ENCODE data around the gene CDK8. TPM values are rescaled to one million over a fixed set of nuclear protein-coding genes. Genes with fewer than 3 reads are reported as not detected.
"Not testable (repeated sequence)": the region's sequence is repeated elsewhere in the genome, so short reads cannot be mapped to it uniquely, and the experiment has no call there.

The CDK8 gene
- total RNA-seq, 1 donor from 2014 or later: 12.4 TPM

DNA sequence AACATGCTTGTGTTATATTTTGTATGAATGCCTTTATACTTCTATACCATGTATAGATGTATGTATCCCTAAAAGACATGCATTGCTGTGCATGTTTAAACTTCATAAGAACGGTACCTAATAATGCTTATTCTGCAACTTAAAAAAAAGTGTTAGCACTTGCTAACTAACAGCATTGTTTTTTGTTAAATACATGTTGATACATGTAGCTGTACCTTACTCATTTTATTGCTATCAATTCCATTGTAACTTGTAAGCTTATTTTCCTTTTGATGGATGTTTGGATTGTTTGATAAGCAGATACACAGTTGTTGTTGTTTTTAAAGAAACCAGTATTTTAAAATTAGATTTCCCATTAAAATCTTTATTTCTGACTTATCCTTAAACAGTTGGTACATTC is 53.8 kb downstream of the CDK8 start:
- no peak for DNase-seq (ENCODE audit: low spot score)
- intact Hi-C loops (cut with DNase I): no loop called here

DNA sequence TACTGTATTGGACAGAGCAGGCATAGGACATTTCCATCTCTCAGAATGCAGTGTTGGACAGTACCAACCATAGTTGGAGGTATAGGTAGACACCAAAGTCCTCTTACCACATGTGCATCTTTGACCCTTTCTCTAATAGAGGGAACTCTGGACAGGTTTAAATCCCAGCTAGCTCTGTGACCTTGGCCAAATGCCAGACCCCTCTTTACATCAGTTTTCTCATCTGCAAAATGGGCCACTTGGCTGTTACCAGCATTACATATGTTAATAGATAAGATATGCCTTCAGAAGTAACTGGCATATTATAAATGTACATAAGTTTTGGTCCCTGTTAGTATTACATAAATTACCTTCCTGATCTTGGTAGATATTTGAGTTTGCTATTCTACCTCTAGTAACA is 54.3 kb downstream of the CDK8 start:
- intact Hi-C loops (cut with DNase I): no loop called here
- DNase-seq (ENCODE audit: low spot score): no peak

DNA sequence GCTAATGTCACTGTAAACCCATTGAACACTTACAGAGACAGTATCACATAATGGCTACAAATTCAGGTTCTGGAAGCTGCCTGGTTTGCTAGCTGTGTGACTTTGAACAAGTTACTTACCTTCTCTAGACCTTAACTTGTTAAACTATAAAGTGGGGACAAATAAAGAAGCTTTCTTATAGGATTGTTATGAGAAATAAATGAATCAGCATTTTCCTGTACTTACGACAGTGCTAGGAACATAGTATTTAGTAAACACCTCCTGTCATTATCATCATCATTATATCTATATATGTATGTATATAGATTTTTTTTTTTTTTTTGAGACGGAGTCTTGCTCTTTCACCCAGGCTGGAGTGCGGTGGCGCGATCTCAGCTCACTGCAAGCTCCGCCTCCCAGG is 54.9 kb downstream of the CDK8 start:
- no peak for DNase-seq (ENCODE audit: low spot score)
- intact Hi-C loops (cut with DNase I): no loop called here

DNA sequence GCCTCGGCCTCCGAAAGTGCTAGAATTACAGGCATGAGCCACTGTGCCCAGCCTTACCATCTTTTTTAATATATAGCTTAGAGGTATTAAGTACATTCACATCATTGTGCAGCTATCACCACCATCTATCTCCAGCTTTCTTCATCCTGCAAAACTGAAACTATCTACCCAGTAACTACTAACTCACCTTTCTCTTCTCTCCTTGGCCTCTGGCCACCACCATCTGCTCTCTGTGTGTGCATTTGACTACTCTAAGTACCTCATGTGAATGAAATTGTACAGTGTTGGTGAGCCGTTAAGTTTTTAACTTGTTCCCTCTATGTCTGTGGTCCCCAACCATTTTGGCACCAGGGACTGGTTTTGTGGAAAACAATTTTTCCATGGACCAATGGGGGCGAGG is 56.1 kb downstream of the CDK8 start:
- intact Hi-C loops (cut with DNase I): no loop called here
- no peak for DNase-seq (ENCODE audit: low spot score)

DNA sequence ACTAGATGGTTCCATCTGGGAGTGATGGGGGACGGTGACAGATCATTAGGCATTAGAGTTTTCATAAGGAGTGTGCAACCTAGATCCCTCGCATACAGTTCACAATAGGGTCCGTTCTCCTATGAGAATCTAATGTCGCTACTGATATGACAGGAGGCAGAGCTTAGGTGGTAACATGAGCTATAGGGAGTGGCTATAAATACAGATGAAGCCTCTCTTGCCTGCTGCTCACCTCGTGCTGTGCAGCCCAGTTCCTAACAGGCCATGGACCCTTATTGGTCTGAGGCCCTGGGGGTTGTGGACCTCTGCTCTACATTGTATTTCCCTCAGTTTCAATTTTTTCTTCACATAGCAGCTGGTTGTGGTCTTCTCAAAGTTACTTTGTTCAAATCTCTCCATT is 56.5 kb downstream of the CDK8 start:
- intact Hi-C loops (cut with DNase I): no loop called here
- DNase-seq (ENCODE audit: low spot score): no peak

DNA sequence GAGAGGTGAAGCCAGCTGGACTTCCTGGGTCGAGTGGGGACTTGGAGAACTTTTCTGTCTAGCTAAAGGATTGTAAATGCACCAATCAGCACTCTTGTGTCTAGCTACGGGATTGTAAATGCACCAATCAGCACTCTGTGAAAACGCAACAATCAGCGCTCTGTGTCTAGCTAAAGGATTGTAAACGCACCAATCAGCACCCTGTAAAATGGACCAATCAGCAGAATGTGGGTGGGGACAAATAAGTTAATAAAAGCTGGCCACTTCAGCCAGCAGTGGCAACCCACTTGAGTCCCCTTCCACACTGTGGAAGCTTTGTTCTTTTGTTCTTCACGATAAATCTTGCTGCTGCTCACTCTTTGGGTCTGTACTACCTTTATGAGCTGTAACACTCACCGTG is 58.1 kb downstream of the CDK8 start:
- DNase-seq (ENCODE audit: low spot score); intact Hi-C loops (cut with DNase I): not testable (repeated sequence)

DNA sequence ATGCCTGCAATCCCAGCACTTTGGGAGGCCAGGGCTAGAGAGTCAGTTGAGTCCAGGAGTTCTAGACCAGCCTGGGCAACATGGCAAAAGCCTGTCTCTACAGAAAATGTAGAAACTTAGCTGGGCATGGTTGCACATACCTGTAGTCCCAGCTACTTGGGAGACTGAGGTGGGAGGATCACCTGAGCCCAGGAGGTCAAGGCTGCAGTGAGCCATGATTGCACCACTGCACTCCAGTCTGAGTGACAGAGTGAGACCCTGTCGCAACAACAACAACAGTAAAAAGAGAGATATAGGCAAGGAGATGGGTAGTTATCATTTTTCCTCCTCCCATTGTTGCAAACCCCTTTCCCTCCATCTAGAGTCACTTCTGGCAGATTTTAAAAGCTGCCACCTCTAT is 62.2 kb downstream of the CDK8 start:
- intact Hi-C loops (cut with DNase I); DNase-seq (ENCODE audit: low spot score): not testable (repeated sequence)

DNA sequence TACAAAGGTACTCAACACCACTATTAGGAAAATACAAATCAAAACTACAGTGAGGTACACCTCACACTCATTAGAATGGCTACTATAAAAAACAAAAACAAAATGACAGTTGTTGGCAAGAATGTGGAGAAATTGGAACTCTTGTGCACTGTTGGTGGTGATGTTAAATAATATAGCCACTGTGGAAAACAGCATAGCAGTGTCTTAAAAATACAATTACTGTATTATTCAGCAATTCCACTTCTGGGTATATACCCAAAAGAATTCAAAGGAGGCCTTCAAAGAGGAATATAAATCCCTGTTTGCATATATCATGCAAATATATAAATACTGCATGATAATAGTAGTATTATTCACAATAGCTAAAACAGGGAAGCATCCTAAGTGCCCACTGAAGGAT is 66.8 kb downstream of the CDK8 start:
- intact Hi-C loops (cut with DNase I): no loop called here
- no peak for DNase-seq (ENCODE audit: low spot score)

DNA sequence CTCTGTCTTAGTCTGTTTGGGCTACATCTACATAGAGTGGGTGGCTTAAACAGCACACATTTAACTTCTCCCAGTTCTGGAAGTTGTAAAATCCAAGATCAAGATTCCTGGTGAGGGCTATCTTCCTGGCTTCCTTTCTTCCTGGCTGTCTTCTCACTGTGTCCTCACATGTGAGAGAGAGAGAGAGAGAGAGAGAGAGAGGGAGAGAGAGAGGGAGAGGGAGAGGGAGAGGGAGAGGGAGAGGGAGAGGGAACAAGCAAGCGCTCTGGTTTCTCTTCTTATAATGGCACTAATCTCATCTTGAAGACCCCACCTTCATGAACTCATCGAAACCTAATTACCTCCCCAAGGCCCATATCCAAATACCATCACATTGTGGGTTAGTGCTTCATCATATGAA is 69.2 kb downstream of the CDK8 start:
- no peak for DNase-seq (ENCODE audit: low spot score)
- intact Hi-C loops (cut with DNase I): no loop called here

DNA sequence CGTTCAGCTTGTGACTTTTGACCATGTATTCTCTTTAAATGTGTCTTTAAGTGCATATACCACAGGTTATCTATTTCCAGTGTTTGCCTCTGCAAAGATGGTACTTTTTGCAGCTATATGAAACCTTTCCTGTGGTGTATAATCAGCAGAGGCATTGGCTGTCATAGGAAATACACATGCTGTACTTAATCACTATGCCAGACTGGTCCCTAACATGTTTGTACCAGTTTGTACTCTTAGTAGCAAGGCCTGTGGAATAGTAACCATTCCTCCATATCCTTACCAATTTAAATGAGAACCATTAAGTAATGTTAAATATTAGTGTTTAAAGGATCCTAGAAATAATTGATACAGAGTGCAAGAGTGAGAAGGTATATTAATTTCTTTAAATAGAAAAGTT is 69.8 kb downstream of the CDK8 start:
- intact Hi-C loops (cut with DNase I): no loop called here

DNA sequence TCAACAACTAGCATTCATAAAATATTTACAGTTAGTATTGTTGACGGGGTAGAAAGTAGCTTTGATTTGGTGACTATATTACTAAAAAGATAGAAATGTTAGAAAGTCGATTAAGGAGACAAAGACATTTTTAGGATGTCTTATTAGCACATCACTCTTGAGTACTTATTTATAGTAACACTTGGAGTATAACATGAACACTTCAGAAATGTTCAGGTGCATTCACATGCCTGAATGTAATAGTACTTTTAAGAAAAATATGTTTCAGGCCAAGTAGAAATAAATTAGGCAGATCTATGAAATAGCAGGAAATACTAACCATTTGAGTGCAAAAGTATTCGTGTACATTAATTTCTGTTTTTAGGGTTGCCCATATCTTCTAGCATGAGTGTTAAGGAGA is 70.4 kb downstream of the CDK8 start:
- no peak for DNase-seq (ENCODE audit: low spot score)
- intact Hi-C loops (cut with DNase I): no loop called here

More for the DNA sequence above, 69.8 kb downstream of the CDK8 start:
- no peak for DNase-seq (ENCODE audit: low spot score)

DNA sequence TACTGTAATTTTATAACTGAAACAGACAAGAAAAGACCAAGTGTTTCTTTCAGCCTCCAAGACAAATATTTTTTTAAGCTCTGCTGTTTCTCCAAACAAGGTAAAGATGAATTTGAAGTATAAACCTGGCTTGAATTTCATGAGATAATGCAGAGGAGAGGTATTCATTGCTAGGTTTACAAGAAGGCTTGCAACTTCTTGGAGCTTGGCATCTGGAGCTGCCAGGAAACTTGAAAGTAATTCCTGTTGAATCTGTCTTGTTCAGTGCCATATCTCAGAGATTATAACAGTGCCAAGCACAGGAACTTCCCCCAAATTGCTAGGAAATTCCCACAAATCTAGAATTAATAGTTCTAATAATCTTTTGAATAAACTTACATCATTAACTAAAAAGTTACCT is 70.9 kb downstream of the CDK8 start:
- intact Hi-C loops (cut with DNase I): no loop called here
- no peak for DNase-seq (ENCODE audit: low spot score)

DNA sequence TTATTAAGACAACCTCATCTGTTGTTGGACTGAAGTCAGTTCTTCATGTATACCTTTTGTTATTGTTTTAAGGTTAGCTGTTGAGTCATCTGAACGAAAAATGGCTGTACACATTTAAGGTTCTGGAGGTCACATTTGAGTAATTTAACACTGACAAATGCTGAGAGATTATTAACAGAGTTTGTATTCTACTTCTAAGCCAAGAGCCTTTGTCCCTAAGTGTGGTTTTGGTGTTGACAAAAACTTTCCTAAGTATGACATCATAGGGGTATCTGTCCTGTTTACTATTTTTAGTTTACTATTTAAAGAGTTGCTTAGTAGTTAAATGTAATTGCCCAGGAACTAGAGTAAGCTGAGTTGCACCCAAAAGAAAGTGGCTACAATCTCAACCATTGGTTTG is 71.9 kb downstream of the CDK8 start:
- intact Hi-C loops (cut with DNase I): no loop called here
- no peak for DNase-seq (ENCODE audit: low spot score)

DNA sequence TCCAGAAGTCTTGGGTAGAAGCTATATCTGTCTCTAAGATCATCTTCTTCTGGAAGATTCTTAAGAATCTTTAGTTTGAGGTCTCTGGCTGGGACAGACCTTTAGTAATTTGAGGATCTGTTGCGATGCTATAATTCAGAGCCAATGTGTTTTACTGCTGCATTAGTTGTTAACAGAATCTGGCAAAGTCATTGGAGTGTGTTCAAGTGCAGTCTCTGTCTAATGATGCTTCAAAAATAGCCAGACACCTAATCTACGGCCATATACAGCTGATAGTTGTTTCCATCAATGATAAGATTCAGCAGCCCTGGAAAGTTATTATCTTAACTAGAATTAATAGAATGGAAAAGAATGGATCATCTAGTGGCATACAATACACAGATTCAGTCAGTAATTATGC is 72.6 kb downstream of the CDK8 start:
- DNase-seq (ENCODE audit: low spot score): no peak
- intact Hi-C loops (cut with DNase I): no loop called here

DNA sequence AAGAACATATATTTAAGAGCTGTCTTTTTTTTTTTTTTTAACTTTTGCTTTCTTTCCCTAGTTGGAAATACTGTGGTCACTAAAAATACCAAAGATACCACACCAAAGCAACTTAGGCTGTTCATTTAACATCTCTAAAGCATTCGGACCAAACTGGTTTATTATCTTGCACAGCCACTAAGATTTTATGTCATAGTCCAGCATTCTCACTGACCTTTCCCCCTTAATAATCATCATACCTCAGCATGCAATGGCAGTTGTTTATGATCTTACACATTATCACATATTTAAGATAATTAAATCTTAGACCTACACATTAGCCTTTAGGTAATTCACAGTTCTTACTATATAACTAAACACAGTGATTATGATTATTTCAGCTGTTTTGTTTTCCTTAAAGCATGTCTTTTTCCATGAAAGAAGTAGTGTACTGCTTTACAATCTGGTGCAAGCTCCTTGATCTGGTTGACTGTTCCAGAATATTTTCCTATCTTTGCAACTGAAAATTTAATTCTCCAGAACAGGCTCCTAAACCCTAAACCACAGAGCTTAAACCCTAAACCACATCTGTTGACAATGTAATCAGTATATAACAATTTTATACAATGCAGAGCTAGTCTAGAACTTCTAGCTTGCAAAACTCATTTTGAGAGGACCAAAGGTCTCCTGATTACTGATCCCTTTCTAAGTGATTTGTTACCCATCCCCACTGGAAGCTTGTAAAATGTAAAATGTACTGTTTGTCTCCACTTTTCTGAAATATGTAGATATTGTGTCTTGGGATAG is 74.2 kb downstream of the CDK8 start:
- no peak for DNase-seq (ENCODE audit: low spot score)
- intact Hi-C loops (cut with DNase I): no loop called here

DNA sequence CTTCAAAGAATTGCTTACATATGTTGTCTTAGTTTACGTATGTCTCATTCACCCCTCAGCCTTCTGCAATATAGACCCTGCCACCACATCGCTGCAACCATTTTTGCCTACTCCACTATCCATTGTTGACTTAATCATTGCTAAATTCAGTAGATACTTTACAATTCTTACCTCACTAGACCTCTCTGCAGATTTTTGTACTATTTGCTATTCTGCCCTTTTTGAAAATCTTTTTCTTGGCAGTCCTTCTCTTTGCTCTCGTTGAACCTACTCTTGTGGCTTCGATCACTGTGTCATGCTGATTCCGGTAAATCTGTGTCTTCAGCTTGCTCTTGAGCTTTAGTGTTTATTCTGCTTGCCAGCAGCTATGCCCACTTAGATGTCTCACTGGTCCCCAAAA is 81.2 kb downstream of the CDK8 start:
- no peak for DNase-seq (ENCODE audit: low spot score)
- intact Hi-C loops (cut with DNase I): no loop called here

DNA sequence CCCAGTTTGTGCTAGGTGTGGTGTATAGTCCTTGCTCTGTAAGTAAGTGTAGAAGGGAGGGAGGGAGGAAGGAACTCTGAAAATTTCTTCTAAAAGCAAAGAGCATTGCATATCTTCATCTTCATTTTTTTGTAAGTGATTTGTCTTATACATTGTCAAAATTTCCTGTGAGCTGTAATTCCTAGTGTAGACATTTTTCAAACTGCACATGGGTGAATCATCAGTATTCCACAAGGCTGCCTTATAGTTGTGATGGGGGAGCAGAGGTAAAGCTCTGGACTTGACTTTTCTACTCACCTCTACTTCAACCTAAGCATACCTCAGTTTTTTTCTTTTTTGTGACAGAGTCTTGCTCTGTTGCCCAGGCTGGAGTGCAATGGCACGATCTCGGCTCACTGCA is 86.9 kb downstream of the CDK8 start:
- no peak for DNase-seq (ENCODE audit: low spot score)
- intact Hi-C loops (cut with DNase I): no loop called here

DNA sequence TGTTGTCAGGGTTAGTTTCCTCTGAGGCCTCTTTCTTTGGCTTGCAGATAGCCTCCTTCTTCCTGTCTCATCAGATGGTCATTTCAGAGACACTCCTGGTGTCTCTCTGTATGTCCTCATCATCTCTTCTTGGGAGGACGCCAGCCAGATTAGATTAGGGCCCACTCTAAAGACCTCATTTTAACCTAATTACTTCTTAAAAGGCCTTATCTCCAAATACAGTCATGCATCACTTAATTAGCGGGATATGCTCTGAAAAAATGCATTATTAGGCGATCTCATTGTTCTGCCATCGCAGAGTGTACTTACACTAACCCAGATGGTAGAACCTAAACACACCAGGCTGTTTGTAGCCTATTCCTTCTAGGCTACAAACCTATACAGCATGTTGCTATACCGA is 89.0 kb downstream of the CDK8 start:
- intact Hi-C loops (cut with DNase I): no loop called here

DNA sequence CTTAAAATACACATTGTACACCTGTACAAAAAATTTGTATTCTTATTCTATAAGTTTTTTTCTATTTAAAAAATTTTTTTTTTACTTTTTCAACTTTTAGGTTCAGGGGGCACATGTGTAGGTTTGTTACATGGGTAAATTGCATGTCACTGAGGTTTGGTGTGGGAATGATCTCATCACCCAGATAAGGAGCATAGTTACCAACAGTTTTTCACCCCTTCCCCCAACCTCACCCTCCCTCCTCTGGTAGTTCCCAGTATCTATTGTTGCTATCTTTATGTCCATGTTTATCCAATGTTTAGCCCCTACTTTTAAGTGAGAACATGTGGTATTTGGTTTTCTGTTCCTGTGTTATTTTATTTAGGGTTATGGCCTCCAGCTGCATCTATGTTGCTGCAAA is 89.9 kb downstream of the CDK8 start:
- intact Hi-C loops (cut with DNase I): no loop called here
- no peak for DNase-seq (ENCODE audit: low spot score)

More for the DNA sequence above, 89.0 kb downstream of the CDK8 start:
- no peak for DNase-seq (ENCODE audit: low spot score)

DNA sequence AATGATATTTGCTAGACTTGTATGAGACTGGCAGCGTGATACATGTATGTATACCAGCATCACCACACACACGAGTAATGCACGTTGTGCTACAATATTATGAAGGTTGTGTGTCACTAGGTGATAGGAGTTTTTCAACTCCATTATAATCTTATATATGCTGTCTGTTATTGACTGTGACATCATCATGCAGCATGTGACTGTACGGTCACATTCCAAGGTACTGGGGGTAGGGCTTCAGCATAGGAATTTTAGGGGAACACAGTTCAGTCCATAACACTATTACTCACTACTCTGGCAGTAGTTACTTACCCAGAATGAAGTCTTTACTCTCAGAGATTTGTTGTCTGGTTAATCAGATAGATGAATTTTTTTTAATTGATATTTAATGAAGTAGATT is 91.1 kb downstream of the CDK8 start:
- intact Hi-C loops (cut with DNase I): no loop called here
- no peak for DNase-seq (ENCODE audit: low spot score)

DNA sequence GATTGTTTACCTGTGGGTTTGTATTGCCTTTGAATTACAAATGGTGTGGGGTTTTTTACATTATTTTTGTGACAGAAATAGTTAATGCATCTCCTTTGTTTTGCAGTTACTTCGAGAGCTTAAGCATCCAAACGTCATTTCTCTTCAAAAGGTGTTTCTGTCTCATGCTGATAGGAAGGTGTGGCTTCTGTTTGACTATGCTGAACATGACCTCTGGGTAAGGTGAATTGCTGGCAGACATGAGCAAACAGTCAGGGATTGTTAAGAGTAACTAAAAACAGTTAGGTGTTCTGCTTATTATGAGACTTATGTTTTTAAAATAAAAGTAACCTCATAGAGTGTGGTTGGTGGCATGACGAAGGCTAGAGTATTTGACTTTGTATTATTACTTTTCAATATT is 95.0 kb downstream of the CDK8 start:
- intact Hi-C loops (cut with DNase I): no loop called here
- no peak for DNase-seq (ENCODE audit: low spot score)

DNA sequence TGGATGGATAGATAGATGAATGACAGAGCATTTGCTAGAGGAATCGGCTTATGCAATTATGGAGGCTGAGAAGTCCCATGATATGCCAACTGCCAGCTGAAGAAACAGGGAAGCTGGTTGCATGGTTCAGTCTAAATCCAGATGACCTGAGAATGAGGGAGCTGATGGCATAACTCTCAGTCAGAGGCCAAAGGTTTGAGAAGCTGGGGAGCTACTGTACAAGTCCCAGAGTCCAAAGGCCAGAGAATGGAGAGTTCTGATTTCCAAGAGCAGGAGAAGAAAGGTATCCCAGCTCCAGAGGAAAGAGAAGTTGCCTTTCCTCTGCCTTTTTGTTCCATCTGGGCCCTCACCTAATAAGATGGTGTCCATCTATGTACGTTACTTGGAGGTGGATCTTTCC is 108.3 kb downstream of the CDK8 start:
- intact Hi-C loops (cut with DNase I): no loop called here
- no peak for DNase-seq (ENCODE audit: low spot score)
